GM21423 (cell line): ENCODE data around the gene MSRB2.
A peak's percentile ranks its signal among the peaks of the same experiment; 100 is the strongest.

Source experiments
- ATAC-seq: cut with Tn5 transposase; IDR thresholded peaks from one replicate; pipeline ENCODE4 v1.9.1; 2021; ENCODE audit warnings: mild to moderate bottlenecking, moderate library complexity; ENCODE audit not compliant: unreplicated experiment

MSRB2 gene

DNA sequence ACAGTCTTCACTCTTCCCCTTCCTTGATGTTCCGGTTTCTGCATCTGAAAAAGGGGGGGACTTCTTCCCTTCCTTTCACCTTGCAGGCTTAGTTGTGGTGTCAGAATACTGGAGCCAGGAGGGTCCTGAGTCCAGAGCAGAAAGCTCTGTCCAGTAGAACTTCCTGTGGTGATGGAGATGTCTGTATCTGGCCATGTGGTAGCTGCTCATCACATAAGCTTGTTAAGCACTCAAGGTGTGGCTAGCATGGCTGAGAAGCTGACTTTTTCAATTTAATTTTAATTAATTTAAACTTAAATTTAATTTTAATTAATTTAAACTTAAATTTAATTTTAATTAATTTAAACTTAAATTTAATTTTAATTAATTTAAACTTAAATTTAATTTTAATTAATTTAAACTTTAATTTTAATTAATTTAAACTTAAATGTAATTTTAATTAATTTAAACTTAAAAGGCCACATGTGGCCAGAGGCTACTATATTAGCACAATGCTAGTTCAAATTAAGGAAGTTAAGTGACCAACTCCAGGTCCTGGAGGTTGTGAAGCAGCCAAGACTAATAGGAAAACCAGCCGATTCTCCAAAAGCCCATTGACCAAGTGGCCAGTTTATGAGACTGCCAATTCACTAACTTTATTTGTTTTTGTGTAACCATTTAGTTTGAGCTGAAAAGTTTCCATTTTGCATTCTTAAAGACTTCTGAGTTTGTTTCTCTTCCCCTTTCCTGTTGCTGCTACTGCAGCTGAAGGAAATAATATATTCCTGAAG is 16.3 kb downstream of the MSRB2 start:
- ATAC-seq, result no peak

GRCh38 chr10:23114228-23114850 is 19.0 kb downstream of the MSRB2 start:
- no peak for ATAC-seq

GRCh38 chr10:23116486-23117205 is 21.3 kb downstream of the MSRB2 start:
- ATAC-seq, result no peak

DNA sequence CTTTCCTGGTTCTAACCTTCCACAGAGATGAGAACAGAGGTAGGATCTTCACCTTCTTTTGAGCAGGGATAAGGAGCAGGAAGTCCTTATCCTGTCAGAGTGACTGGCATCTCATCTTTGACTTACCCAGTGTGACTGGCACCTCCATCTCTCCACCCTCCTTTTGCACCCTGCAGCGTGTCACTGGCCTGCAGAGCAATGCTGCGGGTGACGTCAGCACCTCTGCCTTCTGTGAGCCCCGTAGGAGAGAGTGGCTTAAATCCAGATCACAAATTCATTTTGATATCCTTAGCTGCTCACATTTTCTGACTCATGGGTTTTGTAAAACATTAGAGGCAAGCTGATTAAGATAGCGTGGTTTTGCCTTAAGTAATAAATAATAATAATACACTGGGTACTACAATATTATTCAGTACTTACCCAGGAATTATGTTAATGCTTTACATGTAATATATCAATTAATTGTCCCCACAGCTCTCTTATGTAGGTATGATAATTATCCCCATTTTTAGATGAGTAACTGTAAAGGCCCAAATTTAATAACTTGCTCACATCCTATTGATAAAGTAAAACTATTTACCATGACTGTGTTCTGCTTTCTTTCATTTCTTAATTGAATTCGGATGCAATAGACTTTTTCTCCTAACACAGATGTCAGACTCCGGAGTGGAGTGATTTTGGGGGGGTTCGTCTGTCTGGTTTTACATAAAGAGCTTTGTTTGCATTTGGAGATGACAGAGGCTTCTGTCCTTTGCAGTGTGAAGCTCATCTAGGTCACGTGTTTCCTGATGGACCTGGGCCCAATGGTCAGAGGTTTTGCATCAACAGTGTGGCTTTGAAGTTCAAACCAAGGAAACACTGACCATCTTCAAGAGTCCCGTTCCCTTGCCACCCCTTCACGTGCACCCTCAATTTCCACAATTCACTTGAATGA is 24.9 kb downstream of the MSRB2 start:
- ATAC-seq, result no peak

- ATAC-seq, result no peak
Observed at GRCh38 chr10:23121135-23121534, 25.8 kb downstream of the MSRB2 start.

GRCh38 chr10:23136462-23136861 is 41.1 kb downstream of the MSRB2 start:
- no peak for ATAC-seq

- ATAC-seq, result no peak
Observed at GRCh38 chr10:23139677-23140076, 44.3 kb downstream of the MSRB2 start.

DNA sequence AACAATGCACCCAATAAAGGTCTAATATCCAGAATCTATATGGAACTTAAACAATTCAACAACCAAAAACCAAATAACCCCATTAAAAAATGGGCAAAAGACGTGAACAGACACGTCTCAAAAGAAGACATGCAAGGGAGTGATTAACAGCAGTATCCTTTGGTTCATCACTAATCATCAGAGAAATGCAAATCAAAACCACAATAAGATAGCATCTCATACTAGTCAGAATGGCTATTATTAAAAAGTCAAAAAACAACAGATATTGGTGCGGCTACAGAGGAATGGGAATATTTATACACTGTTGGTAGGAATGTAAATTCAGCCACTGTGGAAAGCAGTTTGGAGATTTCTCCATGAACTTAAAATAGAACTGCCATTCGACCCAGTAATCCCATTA is 46.6 kb downstream of the MSRB2 start:
- ATAC-seq, result no peak

DNA sequence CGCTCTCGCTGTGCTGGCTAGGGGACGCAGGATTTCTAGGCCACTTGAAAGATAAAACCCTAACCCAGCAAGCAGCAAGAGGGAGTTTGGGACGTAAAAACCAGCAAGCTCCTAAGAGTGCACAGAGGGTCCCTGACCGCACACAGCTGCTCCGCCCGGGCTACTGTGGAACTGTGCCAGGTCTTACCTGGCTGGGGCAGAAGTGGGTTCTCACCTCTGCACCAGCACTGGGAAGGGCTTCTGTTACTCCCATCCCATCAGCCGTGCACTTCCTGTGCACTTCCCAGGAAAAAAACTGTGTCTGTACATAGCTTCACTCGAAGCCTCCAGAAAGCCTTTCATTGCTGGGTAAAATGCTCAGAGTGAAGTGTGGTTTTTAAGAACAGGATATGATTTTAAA is 50.9 kb downstream of the MSRB2 start:
- ATAC-seq, result no peak

DNA sequence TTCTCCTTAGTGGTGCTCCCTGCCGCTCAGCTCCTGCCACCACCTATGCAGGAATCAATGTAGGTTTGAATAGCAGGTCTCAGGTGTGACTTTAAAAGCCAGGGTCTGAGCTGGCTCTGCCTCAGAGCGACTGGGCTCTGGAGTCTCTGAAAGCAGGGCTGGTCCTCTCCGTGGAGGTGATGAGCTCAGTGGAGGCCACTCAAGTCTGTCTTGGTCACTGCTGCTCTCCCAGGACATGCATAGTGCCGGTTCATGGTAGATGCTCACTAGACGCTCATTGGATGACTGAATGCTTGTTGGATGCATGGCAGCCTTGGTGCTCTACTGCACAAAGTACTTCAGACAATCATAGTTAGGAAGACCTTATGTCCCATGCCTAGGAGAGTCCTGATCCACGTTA is 51.7 kb downstream of the MSRB2 start:
- ATAC-seq, result no peak

- no peak for ATAC-seq
Observed at GRCh38 chr10:23148214-23148613, 52.8 kb downstream of the MSRB2 start.

GRCh38 chr10:23150091-23150490 is 54.7 kb downstream of the MSRB2 start:
- ATAC-seq, result no peak

- ATAC-seq, result no peak
Observed at GRCh38 chr10:23150610-23151009, 55.2 kb downstream of the MSRB2 start.

DNA sequence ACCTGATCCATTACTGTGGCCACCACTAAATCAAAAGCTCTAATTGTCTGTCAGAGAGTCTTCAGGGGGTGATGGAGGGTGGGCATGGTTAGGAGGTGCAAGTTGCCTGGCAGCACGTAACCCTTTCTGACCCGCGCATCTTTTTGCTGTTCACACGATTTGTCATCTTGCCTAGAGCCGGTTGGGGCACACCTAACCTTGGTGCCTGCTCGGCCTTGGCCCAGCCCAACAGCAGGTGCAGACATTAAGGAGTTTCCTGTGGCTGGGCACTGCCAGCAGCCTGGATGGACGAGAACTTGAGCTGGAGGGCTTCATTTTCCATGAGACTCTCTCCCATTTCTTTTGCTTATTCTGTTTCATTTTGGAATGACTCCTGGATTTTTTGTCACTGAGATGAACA is 55.7 kb downstream of the MSRB2 start:
- no peak for ATAC-seq

GRCh38 chr10:23155169-23155568 is 59.8 kb downstream of the MSRB2 start:
- no peak for ATAC-seq

DNA sequence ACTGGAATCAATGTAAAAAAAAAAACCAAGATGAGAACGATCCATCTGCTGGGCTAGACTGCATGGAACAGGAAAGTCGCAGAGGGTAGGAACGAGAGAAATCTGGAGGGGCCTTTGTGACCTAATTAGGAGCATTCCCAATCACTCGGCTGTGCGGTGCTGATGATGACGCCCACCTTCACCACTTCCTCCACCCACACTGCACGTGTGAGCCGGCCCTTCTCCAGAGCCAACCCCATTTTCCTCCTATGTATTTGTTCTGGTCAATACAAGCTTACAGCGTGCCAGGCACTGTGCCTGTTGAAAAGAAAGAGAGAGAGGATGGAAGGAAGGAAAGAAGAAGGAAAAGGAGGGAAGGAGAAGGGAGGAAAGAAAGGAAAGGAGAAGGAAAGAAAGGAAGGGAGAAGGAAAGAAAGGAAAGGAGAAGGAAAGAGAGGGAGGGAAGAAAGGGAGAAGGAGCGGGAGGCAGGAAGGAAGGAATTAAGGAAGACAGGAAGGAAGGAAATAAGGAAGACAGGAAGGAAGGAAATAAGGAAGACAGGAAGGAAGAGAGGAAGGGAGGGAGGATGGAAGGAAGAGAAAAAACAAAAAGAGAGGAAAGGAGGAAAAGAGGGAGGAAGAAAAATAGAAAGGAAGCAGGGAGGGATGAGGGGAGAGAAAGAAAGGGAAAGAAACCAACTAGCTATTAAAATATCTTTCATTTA is 61.2 kb downstream of the MSRB2 start:
- no peak for ATAC-seq

GRCh38 chr10:23157239-23157681 is 61.9 kb downstream of the MSRB2 start:
- peak; percentile 55 for ATAC-seq

- peak; percentile 54 for ATAC-seq
Observed at GRCh38 chr10:23157691-23158369, 62.5 kb downstream of the MSRB2 start.

GRCh38 chr10:23158370-23158769 is 63.0 kb downstream of the MSRB2 start:
- ATAC-seq, result peak; percentile 54
